Stomach (tissue), 9 donors: ENCODE measurements around the gene KCTD16. TPM values are rescaled to one million over a fixed set of nuclear protein-coding genes. Genes with fewer than 3 reads are reported as not detected.

Source experiments
- DNase-seq, 2 donors: peaks; one replicate each; pipeline versions ENCODE4 v3.0.0 to v3.0.0-alpha.2; 2013 to 2019
- H3K27ac ChIP-seq, 5 donors: fragments of 200-600 bp in 4 of 5; sonication (generic) in 4 of 5; one replicate each; pipeline ENCODE4 v1.5.1; 2013 to 2019; ENCODE audit warnings: mild to moderate bottlenecking in 1 of 5, moderate library complexity in 1 of 5
- H3K27me3 ChIP-seq, 3 donors: fragments of 200-600 bp; sonication (generic); one replicate each; pipeline ENCODE4 v1.5.1; 2017 to 2019; ENCODE audit warnings: mixed run types in 1 of 3
- H3K36me3 ChIP-seq, 4 donors: fragments of 200-600 bp; sonication (generic); 1 replicate in 3 of 4; 2 replicates in 1 of 4; pipeline ENCODE4 v1.5.1; 2016 to 2019
- H3K4me1 ChIP-seq, 4 donors: fragments of 200-600 bp; sonication (generic); one replicate each; pipeline ENCODE4 v1.5.1; 2016 to 2019
- H3K4me3 ChIP-seq, 4 donors: fragments of 200-600 bp; sonication (generic) in 3 of 4; one replicate each; pipeline ENCODE4 v1.5.1; 2016 to 2019; ENCODE audit warnings: mild to moderate bottlenecking in 1 of 4
- H3K9me3 ChIP-seq, 4 donors: fragments of 200-600 bp; sonication (generic); one replicate each; pipeline ENCODE4 v1.5.1; 2016 to 2019
- CTCF ChIP-seq, 7 experiments: fragments of 450-650 bp in 4 of 7; fragments of 200-600 bp in 3 of 7; sonication (generic) in 3 of 7; IDR thresholded peaks; one replicate each; pipeline ENCODE4 v1.5.1; 2016 to 2019; ENCODE audit warnings: antibody characterized with exemption in 7 of 7, control low read depth in 2 of 7, mild to moderate bottlenecking in 1 of 7
- EP300 ChIP-seq: sonication (generic); formaldehyde crosslinking; IDR thresholded peaks from one replicate; pipeline ENCODE4 v1.6.1; 2017; ENCODE audit warnings: antibody characterized with exemption
- POLR2A ChIP-seq, 4 donors: fragments of 450-650 bp; IDR thresholded peaks; one replicate each; pipeline ENCODE4 v1.6.1; 2016; ENCODE audit warnings: antibody characterized with exemption in 4 of 4, control low read depth in 2 of 4, mild to moderate bottlenecking in 1 of 4, moderate library complexity in 1 of 4
- POLR2AphosphoS5 ChIP-seq, 3 donors: sonication (generic); formaldehyde crosslinking; IDR thresholded peaks; one replicate each; pipeline ENCODE4 v1.6.1; 2016; ENCODE audit warnings: antibody characterized with exemption in 3 of 3
- WGBS, 5 donors: extraction: QIAGEN DNeasy Blood & Tissue Kit in 3 of 5; methylation state at CpG; one replicate each; pipeline versions ENCODE4 v1.1.5 to v1.1.7; 2013 to 2018; 5-methylcytosine and 5-hydroxymethylcytosine counted together
- intact Hi-C: fragments of 100-400 bp; cut with DNase I; formaldehyde crosslinking; loops from one replicate; pipeline ENCODE4 v1.15.1; 2023; ENCODE audit warnings: low total_unique reads
- polyA plus RNA-seq, 3 donors: library from polyadenylated mRNA; stranded (reverse); fragments of 200-250 nt; gene quantifications; one replicate each; pipeline ENCODE4 v1.2.3, GENCODE V29; 2013
- total RNA-seq, 5 donors: library from RNA; depleted of rRNA; stranded (reverse); fragments of >200 nt; gene quantifications; one replicate each; pipeline versions ENCODE4 v1.1.0 to v1.2.3, GENCODE V29; 2014 to 2016
- donor health status: healthy with polysubstance abuse.
- donor health status: Bipolar disorder and iron deficiency.
- donor health status: healthy.

Gene KCTD16
- total and polyA plus RNA-seq, 8 donors, result under 0.01 to 1.8 (median under 0.01) TPM; not detected in 4

GRCh38 chr5:144202072-144202471, 31.4 kb downstream of the KCTD16 start:
- peaks cover 0 to 14% (median 10%) of the 10 kb centered on the region in 4 donors for H3K4me1 ChIP-seq
- peaks cover 0 to 58% (median 9%) of the 10 kb centered on the region in 3 donors for H3K27me3 ChIP-seq
- H3K27ac ChIP-seq, result no peak overlapping the region
- H3K4me3 ChIP-seq, result no peak overlapping the region
- peak in 1 of 2 donors; percentile 45 for DNase-seq
- H3K9me3 ChIP-seq, result no peaks in the 10 kb centered on the region
- TF ChIP-seq CTCF (IDR thresholded peaks at IDR 0.05) (no peak), POLR2A (IDR thresholded peaks at IDR 0.05) (no peak), EP300 (no peak), POLR2AphosphoS5 (IDR thresholded peaks at IDR 0.05) (no peak)
- WGBS, 5 donors, result 11 to 27% (median 23%) methylated on average over 10 of the region's 10 CpGs
- intact Hi-C loops, result no loop called here
- H3K36me3 ChIP-seq, result no peaks in the 10 kb centered on the region

- no peaks in the 10 kb centered on the region for H3K9me3 ChIP-seq
- H3K4me3 ChIP-seq, result no peak overlapping the region
- intact Hi-C loops, result no loop called here
- TF ChIP-seq CTCF (IDR thresholded peaks at IDR 0.05) (no peak), POLR2AphosphoS5 (IDR thresholded peaks at IDR 0.05) (no peak), EP300 (no peak), POLR2A (IDR thresholded peaks at IDR 0.05) (no peak)
- 69 to 87% (median 83%) methylated on average over 1 of the region's 1 CpG for WGBS, 5 donors
- DNase-seq, result no peak
- peaks cover 0 to 65% (median 11%) of the 10 kb centered on the region in 3 donors for H3K27me3 ChIP-seq
- H3K4me1 ChIP-seq, result peaks cover 0 to 14% (median 10%) of the 10 kb centered on the region in 4 donors
- no peaks in the 10 kb centered on the region for H3K36me3 ChIP-seq
- no peak overlapping the region for H3K27ac ChIP-seq
Measured at GRCh38 chr5:144202726-144203125, 32.1 kb downstream of the KCTD16 start.

GRCh38 chr5:144203750-144204596, 33.3 kb downstream of the KCTD16 start:
- intact Hi-C loops, result no loop called here
- WGBS, 5 donors, result 32 to 35% (median 34%) methylated on average over 10 of the region's 10 CpGs
- Histone ChIP-seq H3K27ac (no peak overlapping the region), H3K9me3 (no peaks in the 10 kb centered on the region), H3K36me3 (no peaks in the 10 kb centered on the region), H3K4me1 (peaks cover 0 to 14% (median 10%) of the 10 kb centered on the region in 4 donors), H3K4me3 (no peak overlapping the region), H3K27me3 (peaks cover 0 to 62% (median 11%) of the 10 kb centered on the region in 3 donors)
- peak; percentile 42 to 88 for DNase-seq
- no peak for TF ChIP-seq POLR2A (IDR thresholded peaks at IDR 0.05)
- TF ChIP-seq CTCF (IDR thresholded peaks at IDR 0.05), result peak in 5 of 7 experiments; percentile 67 to 85 (median 81)

- Histone ChIP-seq H3K27me3 (peaks cover 0 to 59% (median 11%) of the 10 kb centered on the region in 3 donors), H3K9me3 (no peaks in the 10 kb centered on the region), H3K27ac (no peak overlapping the region), H3K36me3 (no peaks in the 10 kb centered on the region), H3K4me1 (peaks cover 0 to 14% (median 10%) of the 10 kb centered on the region in 4 donors), H3K4me3 (peak overlapping the region in 3 of 4 donors; percentile 5 to 32 (median 18))
- DNase-seq, result peak in 1 of 2 donors; percentile 73
- TF ChIP-seq EP300 (no peak), POLR2A (IDR thresholded peaks at IDR 0.05) (no peak), POLR2AphosphoS5 (IDR thresholded peaks at IDR 0.05) (no peak)
- 1 to 3% (median 3%) methylated on average over 31 of the region's 31 CpGs for WGBS, 5 donors
- intact Hi-C loops, result no loop called here
Measured at GRCh38 chr5:144205141-144205551, 34.5 kb downstream of the KCTD16 start.
